Mesenchymal stem cell (in vitro differentiated cells and primary cell): ENCODE data around the gene MYL2.
"Not testable (repeated sequence)": the region's sequence is repeated elsewhere in the genome, so short reads cannot be mapped to it uniquely, and the experiment has no call there.

Experiments
- DNase-seq: peaks from one replicate; pipeline ENCODE4 v3.0.0-alpha.2; 2013
- H2AFZ ChIP-seq: one replicate; pipeline ENCODE4 v1.6.1; 2013; ENCODE audit warnings: low read depth, mild to moderate bottlenecking, control low read depth, inconsistent platforms, low read length, moderate library complexity
- H2AK5ac ChIP-seq: 2 replicates; pipeline ENCODE4 v1.6.1; 2013; ENCODE audit warnings: low read length, moderate library complexity, mild to moderate bottlenecking, inconsistent platforms; ENCODE audit not compliant: severe bottlenecking
- H2BK120ac ChIP-seq: one replicate; pipeline ENCODE4 v1.6.1; 2013; ENCODE audit warnings: low read depth, mild to moderate bottlenecking, inconsistent platforms, low read length, moderate library complexity
- H2BK12ac ChIP-seq, 2 experiments: one replicate each; pipeline ENCODE4 v1.6.1; 2013; ENCODE audit warnings: inconsistent platforms in 2 of 2, low read length in 2 of 2, mild to moderate bottlenecking in 2 of 2, moderate library complexity in 2 of 2, control low read depth in 1 of 2
- H2BK15ac ChIP-seq: one replicate; pipeline ENCODE4 v1.6.1; 2013; ENCODE audit warnings: mild to moderate bottlenecking, low read depth, inconsistent platforms; ENCODE audit not compliant: poor library complexity, severe bottlenecking
- H2BK5ac ChIP-seq: 2 replicates; pipeline ENCODE4 v1.6.1; 2013; ENCODE audit warnings: low read depth, mild to moderate bottlenecking, low read length, control low read depth, inconsistent platforms; ENCODE audit not compliant: poor library complexity, severe bottlenecking
- H3K14ac ChIP-seq, 2 experiments: one replicate each; pipeline ENCODE4 v1.6.1; 2013; ENCODE audit warnings: inconsistent platforms in 2 of 2, low read length in 2 of 2, control low read depth in 1 of 2, mild to moderate bottlenecking in 1 of 2, moderate library complexity in 1 of 2
- H3K18ac ChIP-seq, 2 experiments: one replicate each; pipeline ENCODE4 v1.6.1; 2013; ENCODE audit warnings: inconsistent platforms in 2 of 2, low read length in 2 of 2, control low read depth in 1 of 2, low read depth in 1 of 2, mild to moderate bottlenecking in 1 of 2
- H3K23ac ChIP-seq, 2 experiments: one replicate each; pipeline ENCODE4 v1.6.1; 2013; ENCODE audit warnings: inconsistent platforms in 2 of 2, low read length in 2 of 2, mild to moderate bottlenecking in 2 of 2, moderate library complexity in 2 of 2, control low read depth in 1 of 2
- H3K27ac ChIP-seq: 2 replicates; pipeline ENCODE4 v1.5.1; 2013; ENCODE audit warnings: mild to moderate bottlenecking, moderate library complexity, low read length, control low read depth, inconsistent platforms; ENCODE audit not compliant: poor library complexity, severe bottlenecking
- H3K27me3 ChIP-seq, 2 experiments: 2 replicates each; pipeline versions ENCODE4 v1.6.1 to v1.7.0; 2013; ENCODE audit warnings: low read length in 2 of 2, mild to moderate bottlenecking in 2 of 2, moderate library complexity in 2 of 2, control low read depth in 1 of 2, inconsistent platforms in 1 of 2; ENCODE audit not compliant: control insufficient read depth in 1 of 2, insufficient read depth in 1 of 2
- H3K36me3 ChIP-seq, 2 experiments: 2 replicates each; pipeline versions ENCODE4 v1.6.1 to v1.7.0; 2013; ENCODE audit warnings: low read length in 2 of 2, control low read depth in 1 of 2, inconsistent platforms in 1 of 2, low read depth in 1 of 2, mild to moderate bottlenecking in 1 of 2; ENCODE audit not compliant: insufficient read depth in 2 of 2, control insufficient read depth in 1 of 2
- H3K4ac ChIP-seq, 2 experiments: one replicate each; pipeline ENCODE4 v1.6.1; 2013; ENCODE audit warnings: inconsistent platforms in 2 of 2, low read length in 2 of 2, mild to moderate bottlenecking in 2 of 2, moderate library complexity in 2 of 2, control low read depth in 1 of 2, low read depth in 1 of 2
- H3K4me1 ChIP-seq: 2 replicates; pipeline ENCODE4 v1.6.1; 2013; ENCODE audit warnings: low read depth, low read length, control low read depth; ENCODE audit not compliant: control insufficient read depth, insufficient read depth
- H3K4me2 ChIP-seq: 2 replicates; pipeline ENCODE4 v1.6.1; 2013; ENCODE audit warnings: low read length, mild to moderate bottlenecking, inconsistent platforms; ENCODE audit not compliant: poor library complexity, severe bottlenecking
- H3K4me3 ChIP-seq, 2 experiments: 2 replicates each; pipeline versions ENCODE4 v1.5.1 to v1.7.0; 2013; ENCODE audit warnings: low read length in 2 of 2, mild to moderate bottlenecking in 2 of 2, control low read depth in 1 of 2, low read depth in 1 of 2; ENCODE audit not compliant: insufficient read depth in 1 of 2
- H3K79me1 ChIP-seq: replicated peaks from 2 replicates; pipeline ENCODE4 v1.6.1; 2013; ENCODE audit warnings: mild to moderate bottlenecking, control low read depth, low read length, inconsistent platforms; ENCODE audit not compliant: poor library complexity, severe bottlenecking
- H3K9ac ChIP-seq: 2 replicates; pipeline ENCODE4 v1.7.0; 2013; ENCODE audit warnings: mild to moderate bottlenecking, low read length, moderate library complexity
- H3K9me3 ChIP-seq: 2 replicates; pipeline ENCODE4 v1.7.0; 2013; ENCODE audit warnings: mild to moderate bottlenecking, low read length; ENCODE audit not compliant: control insufficient read depth
- H4K8ac ChIP-seq: one replicate; pipeline ENCODE4 v1.6.1; 2013; ENCODE audit warnings: inconsistent platforms, mild to moderate bottlenecking, low read length, moderate library complexity
- H4K91ac ChIP-seq: one replicate; pipeline ENCODE4 v1.6.1; 2013; ENCODE audit warnings: mild to moderate bottlenecking, low read length, inconsistent platforms
- WGBS: methylation state at CpG from one replicate; pipeline ENCODE4 v1.1.7; 2013; ENCODE audit warnings: mixed read lengths; 5-methylcytosine and 5-hydroxymethylcytosine counted together

Gene MYL2

GRCh38 chr12:110957652-110958051 lies 37.3 kb upstream of the MYL2 start:
- Histone ChIP-seq H3K27me3 (peaks cover 8 to 21% of the 10 kb centered on the region in 2 experiments), H2AFZ (no peak overlapping the region), H2BK15ac (no peak overlapping the region), H3K4me3 (no peak overlapping the region), H3K9me3 (no peaks in the 10 kb centered on the region), H2BK12ac (no peak overlapping the region), H2AK5ac (no peak overlapping the region), H3K4ac (no peak overlapping the region), H3K14ac (no peak overlapping the region), H3K18ac (no peak overlapping the region), H2BK120ac (no peak overlapping the region), H4K91ac (no peak overlapping the region), H2BK5ac (no peak overlapping the region), H3K4me2 (no peak overlapping the region), H3K79me1 (no peaks in the 10 kb centered on the region), H3K9ac (no peak overlapping the region), H3K23ac (no peak overlapping the region), H3K4me1 (no peaks in the 10 kb centered on the region), H3K36me3 (no peaks in the 10 kb centered on the region), H4K8ac (no peak overlapping the region), H3K27ac (no peak overlapping the region)
- WGBS, result 87% methylated on average over 8 of the region's 9 CpGs
- no peak for DNase-seq

- Histone ChIP-seq H2BK15ac (no peak overlapping the region), H3K23ac (no peak overlapping the region), H3K9ac (no peak overlapping the region), H3K36me3 (no peaks in the 10 kb centered on the region), H3K27ac (no peak overlapping the region), H2BK120ac (no peak overlapping the region), H4K8ac (no peak overlapping the region), H3K4ac (no peak overlapping the region), H3K18ac (no peak overlapping the region), H3K27me3 (peaks cover 8 to 19% of the 10 kb centered on the region in 2 experiments), H3K4me2 (no peak overlapping the region), H3K4me3 (no peak overlapping the region), H2AK5ac (no peak overlapping the region), H2BK5ac (no peak overlapping the region), H2AFZ (no peak overlapping the region), H4K91ac (no peak overlapping the region), H3K14ac (no peak overlapping the region), H3K79me1 (no peaks in the 10 kb centered on the region), H2BK12ac (no peak overlapping the region), H3K9me3 (no peaks in the 10 kb centered on the region), H3K4me1 (no peaks in the 10 kb centered on the region)
- 82% methylated on average over 10 of the region's 10 CpGs for WGBS
- no peak for DNase-seq
Measured at GRCh38 chr12:110957159-110957558, 36.8 kb upstream of the MYL2 start.

GRCh38 chr12:110950867-110951266 lies 30.5 kb upstream of the MYL2 start:
- not testable (repeated sequence) for H3K23ac ChIP-seq, H3K4me1 ChIP-seq, H3K4me2 ChIP-seq, H3K9ac ChIP-seq, H3K4me3 ChIP-seq, H3K27ac ChIP-seq, H2BK12ac ChIP-seq, H2BK120ac ChIP-seq, H3K18ac ChIP-seq, H3K27me3 ChIP-seq, H3K36me3 ChIP-seq, H3K14ac ChIP-seq, H3K9me3 ChIP-seq, H2BK5ac ChIP-seq, H2AK5ac ChIP-seq, H4K8ac ChIP-seq, H3K4ac ChIP-seq, DNase-seq, H2BK15ac ChIP-seq, H2AFZ ChIP-seq, H3K79me1 ChIP-seq, H4K91ac ChIP-seq
- WGBS, result 94% methylated on average over 15 of the region's 31 CpGs

- not testable (repeated sequence) for H3K4me1 ChIP-seq, H3K23ac ChIP-seq, H2BK120ac ChIP-seq, H3K9ac ChIP-seq, H4K91ac ChIP-seq, H3K79me1 ChIP-seq, DNase-seq, H3K4ac ChIP-seq, H3K18ac ChIP-seq, H2AK5ac ChIP-seq, H3K27me3 ChIP-seq, H2BK15ac ChIP-seq, H2AFZ ChIP-seq, H3K14ac ChIP-seq, H3K4me2 ChIP-seq, H4K8ac ChIP-seq, H3K27ac ChIP-seq, H3K4me3 ChIP-seq, H2BK12ac ChIP-seq, H2BK5ac ChIP-seq, H3K36me3 ChIP-seq
- 71% methylated on average over 2 of the region's 31 CpGs for WGBS
- peaks cover 12% of the 10 kb centered on the region for H3K9me3 ChIP-seq
Measured at GRCh38 chr12:110950466-110950865, 30.1 kb upstream of the MYL2 start.
